GM18505 (cell line): ENCODE results near the gene CASZ1.

Source experiments
- ATAC-seq: cut with Tn5 transposase; IDR thresholded peaks from one replicate; pipeline ENCODE4 v1.9.1; 2021; ENCODE audit not compliant: unreplicated experiment
- POLR2A ChIP-seq: IDR thresholded peaks from 4 replicates; pipeline ENCODE4 v1.6.1; 2011; ENCODE audit warnings: borderline replicate concordance; ENCODE audit not compliant: insufficient read depth, insufficient read length; ENCODE audit errors: extremely low read depth

The CASZ1 gene

DNA sequence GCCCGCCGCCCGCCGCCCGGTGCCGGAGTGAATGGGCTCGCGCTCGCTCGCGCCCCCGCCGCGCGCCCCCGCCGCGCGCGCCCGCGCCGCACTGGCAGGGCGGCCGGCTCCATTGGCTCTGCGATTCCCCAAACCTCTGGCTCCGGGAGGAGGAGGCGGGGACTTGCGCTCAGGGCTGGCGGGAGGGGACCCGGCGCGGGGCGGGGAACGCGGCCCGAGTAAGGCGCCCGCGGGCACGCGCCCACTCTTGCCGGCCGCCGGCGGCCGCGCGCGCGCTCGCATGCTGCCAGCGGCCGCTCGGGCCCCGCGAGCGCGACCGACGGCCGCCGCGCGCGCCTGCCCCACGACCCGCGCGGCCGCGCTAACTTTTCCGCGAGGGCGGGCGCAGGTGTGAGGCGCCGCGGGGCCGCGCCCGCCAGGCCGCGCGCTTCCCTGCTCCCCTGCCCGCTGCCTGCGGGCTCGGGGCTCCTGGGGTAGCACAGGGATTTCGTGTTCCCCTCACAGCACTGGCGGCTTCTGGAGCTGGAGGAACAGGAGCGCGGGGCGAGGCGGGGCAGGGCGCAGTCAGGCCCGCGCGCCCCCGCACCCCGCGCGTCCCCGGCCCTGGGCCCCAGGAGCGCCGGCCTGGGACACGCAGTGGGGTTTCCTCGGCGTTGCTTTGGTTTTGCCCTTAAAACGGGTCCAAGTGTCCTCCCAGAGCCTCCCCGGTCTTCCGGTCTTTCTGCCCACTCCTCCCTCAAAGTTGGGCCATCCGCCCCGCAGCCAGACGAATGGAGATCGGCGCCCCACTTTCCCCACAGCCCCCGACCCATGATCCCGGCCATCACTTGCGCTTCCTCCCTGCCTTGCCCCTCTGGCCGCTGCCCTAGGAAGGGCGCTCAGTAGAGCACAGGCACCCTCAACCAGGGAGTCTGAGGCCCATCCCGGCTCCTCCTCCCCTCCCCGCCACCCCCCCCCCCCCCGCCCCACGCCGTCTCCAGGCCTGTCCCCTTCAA is 101.5 kb downstream of the CASZ1 start:
- TF ChIP-seq POLR2A = peak; percentile 27
- ATAC-seq = peak; percentile 48

DNA sequence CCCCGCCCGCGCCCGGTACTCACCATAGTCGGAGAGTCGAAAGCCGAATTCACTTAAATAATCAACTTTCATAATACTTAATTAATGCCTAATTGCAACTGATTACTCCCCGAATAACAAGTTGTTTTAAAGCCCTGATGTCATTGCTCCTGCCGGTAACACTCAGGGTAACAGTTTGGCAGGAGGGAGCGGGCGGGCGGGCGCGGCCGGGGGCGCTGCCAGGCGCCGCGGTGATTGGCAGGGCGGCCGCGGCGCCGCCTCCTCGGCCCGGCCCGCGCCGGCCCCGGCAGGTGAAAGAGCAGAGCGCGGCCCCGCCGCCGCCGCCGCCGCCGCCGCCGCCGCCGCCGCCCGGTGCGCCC is 102.2 kb downstream of the CASZ1 start:
- ATAC-seq = peak; percentile 52
- no peak for TF ChIP-seq POLR2A

DNA sequence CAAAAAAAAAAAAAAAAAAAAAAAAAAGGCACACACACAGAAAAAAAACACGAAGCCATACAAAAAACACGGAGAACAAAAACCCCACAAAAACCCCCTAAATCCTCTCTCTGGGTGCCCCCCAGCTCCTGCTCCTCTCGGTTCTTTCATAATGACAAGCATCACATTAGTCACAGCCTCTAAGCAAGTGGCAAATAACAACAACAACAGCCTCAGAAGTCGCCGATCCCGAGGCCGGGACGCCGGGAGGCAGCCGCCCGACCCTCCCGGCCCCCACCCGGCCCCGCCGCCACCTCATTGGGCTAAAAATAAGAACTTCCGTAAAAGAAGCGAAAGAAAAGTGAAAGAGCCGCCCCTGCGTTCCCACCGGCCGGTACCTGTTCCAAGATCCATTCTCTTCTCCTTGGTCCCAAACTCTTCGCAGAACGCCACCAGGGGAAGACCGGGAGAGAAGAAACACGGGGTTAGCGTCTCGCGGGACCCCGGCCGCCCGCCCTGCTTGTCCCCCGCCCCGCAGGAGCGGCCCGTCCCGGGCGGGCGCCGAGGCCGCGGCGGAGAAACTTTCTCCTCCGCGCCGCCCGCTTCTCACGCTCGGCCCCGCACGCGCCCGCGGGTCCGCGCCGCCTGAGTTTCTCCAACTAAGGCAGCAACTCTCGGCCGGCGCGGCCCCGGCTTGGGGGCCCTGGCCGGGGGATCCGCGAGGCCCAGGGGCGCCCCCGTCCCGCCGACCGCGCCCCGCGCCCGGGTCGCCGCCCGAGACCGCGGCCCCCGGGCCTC is 102.8 kb downstream of the CASZ1 start:
- peak; percentile 31 for ATAC-seq
- peak; percentile 39 for TF ChIP-seq POLR2A

DNA sequence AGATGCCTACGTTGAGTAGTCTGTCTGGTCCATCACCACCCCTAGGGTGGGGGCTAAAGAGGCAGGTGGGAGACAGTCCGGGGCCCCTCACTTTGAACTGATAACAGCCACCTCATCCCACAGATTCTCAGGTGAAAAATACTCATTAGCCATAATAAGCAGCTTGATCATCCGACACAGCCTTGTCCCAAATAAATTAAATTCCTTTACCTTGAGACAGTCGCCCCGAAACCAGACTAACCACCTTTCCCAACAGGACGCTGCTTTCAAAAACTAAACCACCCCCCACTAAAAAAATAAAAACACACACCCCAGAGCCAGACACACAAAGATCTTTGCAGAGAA is 103.3 kb downstream of the CASZ1 start:
- no peak for TF ChIP-seq POLR2A
- ATAC-seq = no peak

DNA sequence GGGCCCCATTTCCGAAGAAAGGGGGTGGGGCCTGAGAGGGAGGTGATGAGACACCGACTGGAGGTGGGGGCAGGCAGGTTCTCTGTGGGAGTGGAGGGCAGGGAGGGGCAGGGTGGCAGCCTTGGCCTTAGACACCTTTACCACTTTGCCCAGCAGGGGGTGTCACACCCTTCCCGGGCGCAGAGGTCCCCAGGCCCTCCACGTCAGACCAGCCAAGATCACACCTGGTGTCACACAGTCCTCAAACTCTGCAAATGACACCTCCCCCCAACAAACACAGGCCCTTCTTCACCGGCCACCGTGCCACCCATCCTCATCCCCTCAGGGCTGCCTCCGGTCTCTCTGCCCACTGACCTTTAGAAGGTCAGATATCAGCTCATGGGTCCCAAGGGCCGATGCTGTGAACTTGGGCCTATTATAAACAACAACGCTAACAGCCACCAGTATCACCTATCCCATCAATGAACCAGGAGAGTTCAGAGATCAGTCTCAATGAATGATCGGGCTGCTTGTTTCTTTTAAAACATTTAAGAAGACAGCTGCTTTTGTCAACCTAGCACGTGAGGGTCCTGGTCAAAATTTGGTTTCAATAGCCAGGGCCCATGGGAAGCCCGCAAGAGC is 103.9 kb downstream of the CASZ1 start:
- no peak for ATAC-seq
- no peak for TF ChIP-seq POLR2A

DNA sequence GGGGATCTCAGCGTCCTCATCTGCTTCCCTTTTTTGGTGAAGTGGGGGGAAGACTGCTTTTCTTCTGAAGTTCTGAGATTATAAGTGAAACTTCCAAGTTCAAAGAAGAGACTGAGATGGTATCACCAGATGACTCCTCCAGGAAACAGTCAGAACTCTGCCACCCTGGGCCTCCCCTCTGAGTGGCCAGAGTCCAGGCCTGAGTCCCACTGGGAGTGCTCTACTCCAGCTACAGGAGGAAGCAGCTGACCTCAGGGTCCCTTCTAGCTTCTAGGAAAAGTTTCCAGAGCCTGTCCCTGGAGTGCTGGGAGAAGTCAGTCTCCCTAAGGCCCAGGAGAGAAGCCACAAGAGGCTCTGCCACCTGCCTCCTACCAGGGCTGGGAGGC is 104.7 kb downstream of the CASZ1 start:
- no peak for ATAC-seq
- TF ChIP-seq POLR2A = no peak

DNA sequence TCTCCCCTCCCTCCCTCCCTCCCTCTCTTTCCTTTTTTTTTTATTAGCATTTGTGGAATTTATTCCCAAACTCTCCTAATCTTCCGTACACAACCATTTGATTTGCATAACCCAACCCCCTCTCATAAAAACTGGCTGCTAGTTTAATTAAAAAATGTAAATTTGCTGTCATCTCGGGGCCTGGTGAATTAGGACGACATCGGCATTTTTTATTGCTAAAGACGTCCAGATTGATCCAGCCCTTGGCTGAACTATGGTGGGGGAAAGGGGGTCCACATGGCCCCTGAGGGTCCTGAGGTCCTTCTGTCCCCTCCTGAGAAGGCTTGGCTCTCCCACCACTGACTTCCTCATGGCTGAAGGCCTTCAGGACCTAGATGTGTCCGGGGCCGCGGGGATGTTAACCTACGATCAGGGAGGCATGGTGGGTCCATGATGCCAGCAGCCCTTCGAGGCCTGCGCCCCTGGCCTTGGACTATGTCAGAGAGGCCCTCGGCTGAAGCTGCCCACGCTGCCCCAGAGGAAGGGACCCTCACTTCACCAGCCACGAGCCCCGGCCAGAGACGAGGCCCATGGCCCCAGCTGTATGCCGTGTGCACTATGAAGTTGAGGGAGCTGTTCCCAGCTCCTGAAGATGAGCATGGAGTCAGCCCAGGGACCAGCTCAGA is 105.2 kb downstream of the CASZ1 start:
- no peak for TF ChIP-seq POLR2A
- no peak for ATAC-seq

DNA sequence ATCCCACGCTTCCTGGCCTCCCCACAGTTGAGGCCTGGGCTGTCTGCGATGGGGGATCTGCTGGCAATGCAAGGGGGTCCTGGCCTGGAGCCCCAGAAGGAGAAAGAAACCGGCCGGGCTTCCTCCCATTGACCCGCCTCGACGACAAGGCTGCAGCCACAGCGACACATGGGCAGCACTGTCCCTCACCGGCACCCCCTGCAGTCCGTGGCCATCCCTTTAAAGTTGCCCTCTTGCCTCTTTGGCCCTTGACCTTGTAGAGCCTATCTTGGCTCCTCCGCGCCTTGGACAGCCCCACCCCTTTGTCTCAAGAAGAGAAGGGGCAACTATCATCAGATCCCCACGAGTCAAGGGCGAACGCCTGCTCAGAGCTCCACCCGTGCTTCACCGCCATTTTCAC is 106.0 kb downstream of the CASZ1 start:
- ATAC-seq = no peak
- TF ChIP-seq POLR2A = no peak

DNA sequence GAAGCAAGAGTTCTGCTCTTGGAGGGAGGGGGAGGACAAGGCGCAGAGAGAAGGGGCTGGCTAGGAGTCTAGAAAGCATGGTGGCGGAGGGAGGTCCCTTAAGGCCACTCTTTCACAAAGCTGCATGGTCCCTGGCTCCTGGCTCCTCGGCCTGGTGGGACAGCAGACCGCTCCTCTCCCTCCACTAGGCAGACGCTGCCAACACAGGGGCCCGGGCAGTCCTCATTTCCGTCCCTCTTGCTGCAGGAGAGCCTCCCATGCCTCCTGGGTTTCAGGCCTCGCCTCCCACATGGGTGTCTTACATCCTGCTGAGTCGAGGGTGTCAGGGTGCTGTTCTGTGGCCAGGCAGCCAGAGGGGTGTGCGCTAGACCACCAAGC is 108.0 kb downstream of the CASZ1 start:
- ATAC-seq = no peak
- TF ChIP-seq POLR2A = no peak

DNA sequence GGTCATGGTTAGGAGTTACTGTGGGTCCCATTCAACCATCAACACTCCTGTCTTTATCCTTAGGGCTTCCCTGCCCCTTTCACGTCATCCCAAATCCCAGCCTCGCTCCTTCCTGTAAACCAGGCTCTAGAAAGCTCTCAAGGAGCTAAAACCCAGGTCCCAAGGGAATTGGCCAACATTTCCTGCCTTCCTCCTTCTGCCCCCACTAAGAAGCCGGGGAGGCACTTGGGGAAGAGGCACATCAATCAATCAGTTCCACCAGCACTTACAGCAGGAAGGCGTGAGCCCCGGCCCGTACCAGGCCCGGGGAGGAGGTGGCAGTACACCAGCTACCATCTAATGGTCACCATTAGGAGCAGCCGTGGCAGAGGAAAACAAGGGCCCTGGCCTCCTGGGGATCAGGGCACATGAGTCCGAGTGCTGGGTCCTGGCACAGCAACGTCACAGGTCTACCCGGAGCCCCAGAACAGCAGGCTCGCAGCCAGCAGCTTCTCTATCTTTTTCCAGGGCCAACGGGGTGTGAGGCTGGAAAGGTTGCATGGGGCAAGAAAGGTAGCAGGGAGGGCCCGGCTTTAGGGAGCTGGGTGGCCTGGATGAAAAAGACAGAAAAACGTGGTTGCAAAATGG is 108.6 kb downstream of the CASZ1 start:
- TF ChIP-seq POLR2A = no peak
- no peak for ATAC-seq

DNA sequence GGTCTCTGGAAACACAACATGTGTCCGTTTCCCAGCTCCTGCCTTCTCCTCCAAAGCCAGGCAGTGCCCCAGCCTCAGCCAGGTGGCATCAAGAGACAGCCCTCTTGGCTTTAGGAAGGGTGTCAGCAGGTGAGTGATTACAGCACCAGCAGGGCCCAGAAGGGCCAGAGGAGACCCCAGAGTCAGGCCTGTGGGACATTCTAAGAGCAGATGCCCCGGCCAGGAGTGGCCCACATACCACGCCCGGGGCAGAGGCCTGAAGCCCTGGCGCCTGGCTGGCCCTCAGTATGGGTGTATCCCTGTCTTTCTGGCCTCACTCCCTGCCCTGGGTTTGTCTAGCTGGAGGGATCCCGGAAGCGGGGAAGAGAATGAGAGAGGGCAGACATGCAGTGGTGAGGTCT is 109.2 kb downstream of the CASZ1 start:
- ATAC-seq = no peak
- TF ChIP-seq POLR2A = no peak

DNA sequence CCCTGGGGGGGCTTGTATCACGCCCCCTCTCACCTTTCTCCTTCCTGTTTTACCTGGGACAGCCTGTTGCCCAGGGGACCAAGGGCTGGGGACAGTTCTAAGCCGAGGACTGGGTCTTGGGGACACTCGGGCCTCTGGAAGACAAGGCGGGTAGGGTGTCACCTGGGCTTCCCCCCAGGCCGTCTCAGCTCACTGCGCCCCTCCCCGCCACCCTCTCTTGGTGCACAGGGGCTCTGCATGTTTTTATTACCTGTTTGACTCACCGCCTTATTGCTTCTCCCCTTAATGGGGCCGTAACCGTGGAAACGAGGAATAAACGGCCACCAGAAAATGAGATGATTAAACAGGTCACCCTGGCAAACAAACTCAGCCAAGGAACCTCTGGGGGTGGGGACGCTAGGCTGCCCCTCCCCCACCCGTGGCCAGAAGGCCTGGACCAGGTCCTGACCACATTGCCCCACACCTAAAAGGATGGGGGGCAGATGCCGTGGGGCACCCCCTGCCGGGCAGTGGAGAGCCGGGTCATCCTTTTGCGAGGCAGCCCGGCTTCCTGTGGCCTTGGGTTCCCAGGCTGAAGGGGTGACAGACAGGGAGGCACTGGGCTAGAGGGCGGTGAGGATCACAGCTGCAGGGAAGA is 109.9 kb downstream of the CASZ1 start:
- no peak for ATAC-seq

More for the DNA sequence above, 109.9 kb downstream of the CASZ1 start:
- no peak for TF ChIP-seq POLR2A
